Endothelial cell (in vitro differentiated cells): ENCODE results near the gene RAD17. TPM values are rescaled to one million over a fixed set of nuclear protein-coding genes. Genes with fewer than 3 reads are reported as not detected.
A peak's percentile ranks its signal among the peaks of the same experiment; 100 is the strongest.
"Not testable (repeated sequence)": the region's sequence is repeated elsewhere in the genome, so short reads cannot be mapped to it uniquely, and the experiment has no call there.

Experiments used
- DNase-seq: peaks from one replicate; pipeline ENCODE4 v3.0.0; 2021; ENCODE audit warnings: low spot score
- H3K27ac Mint-ChIP-seq: one replicate; pipeline ENCODE4 v1.8.0; 2021; ENCODE audit warnings: mixed read lengths, inconsistent platforms; ENCODE audit not compliant: unreplicated experiment
- H3K27me3 Mint-ChIP-seq: one replicate; pipeline ENCODE4 v1.8.0; 2021; ENCODE audit warnings: mild to moderate bottlenecking, moderate library complexity, mixed read lengths, inconsistent platforms; ENCODE audit not compliant: unreplicated experiment
- H3K36me3 Mint-ChIP-seq: one replicate; pipeline ENCODE4 v1.8.0; 2021; ENCODE audit warnings: mild to moderate bottlenecking, low read depth, mixed read lengths, inconsistent platforms; ENCODE audit not compliant: unreplicated experiment
- H3K4me1 Mint-ChIP-seq: one replicate; pipeline ENCODE4 v1.8.0; 2021; ENCODE audit warnings: mild to moderate bottlenecking, mixed read lengths, inconsistent platforms; ENCODE audit not compliant: unreplicated experiment
- H3K4me3 Mint-ChIP-seq: one replicate; pipeline ENCODE4 v1.8.0; 2021; ENCODE audit warnings: mild to moderate bottlenecking, mixed read lengths, inconsistent platforms; ENCODE audit not compliant: unreplicated experiment
- H3K9me3 Mint-ChIP-seq: one replicate; pipeline ENCODE4 v1.8.0; 2021; ENCODE audit warnings: mixed read lengths, inconsistent platforms; ENCODE audit not compliant: unreplicated experiment
- total RNA-seq: library from RNA; stranded (reverse); fragmentation: NEBNext Ultra II Directional; extraction: Animal tissue kit (Norgen Biotek cat#: 25700); gene quantifications from one replicate; pipeline ENCODE4 v1.2.1, GENCODE V29; 2021; ENCODE audit not compliant: unreplicated experiment
- TF ChIP-seq, protein P1 (sequence below): fragments of 200-600 bp; sonication (generic); IDR thresholded peaks from one replicate; pipeline ENCODE4 v1.5.0; 2021; ENCODE audit warnings: antibody characterized with exemption; ENCODE audit not compliant: unreplicated experiment

RAD17 gene
- total RNA-seq, 1 donor from 2014 or later = 23.3 TPM

DNA sequence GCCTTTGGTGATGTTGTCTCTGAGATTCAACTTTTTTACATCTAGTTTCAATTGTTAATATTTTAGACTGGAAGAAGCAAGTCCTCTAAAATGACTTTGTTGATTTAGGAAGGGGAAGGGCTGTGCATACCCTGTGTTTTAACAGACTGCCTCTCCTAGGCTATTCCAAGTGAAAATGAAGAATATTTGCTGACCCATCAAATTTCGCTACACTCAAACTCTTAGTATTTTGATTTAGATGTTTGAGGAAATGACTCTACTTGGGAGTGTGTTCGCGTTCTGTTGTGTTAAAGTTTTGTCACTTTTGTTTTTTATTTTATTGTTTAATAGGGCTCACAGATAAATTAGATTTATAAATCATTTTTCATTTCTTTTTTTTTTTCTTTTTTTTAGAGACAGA, 48.9 kb downstream of the RAD17 start:
- Mint-ChIP-seq H3K4me3 (no peak overlapping the region), H3K27me3 (peaks cover 4% of the 10 kb centered on the region), H3K4me1 (peaks cover 6% of the 10 kb centered on the region), H3K9me3 (no peaks in the 10 kb centered on the region), H3K36me3 (peaks cover 18% of the 10 kb centered on the region), H3K27ac (no peak overlapping the region)
- DNase-seq = no peak
- TF ChIP-seq, protein P1, sequence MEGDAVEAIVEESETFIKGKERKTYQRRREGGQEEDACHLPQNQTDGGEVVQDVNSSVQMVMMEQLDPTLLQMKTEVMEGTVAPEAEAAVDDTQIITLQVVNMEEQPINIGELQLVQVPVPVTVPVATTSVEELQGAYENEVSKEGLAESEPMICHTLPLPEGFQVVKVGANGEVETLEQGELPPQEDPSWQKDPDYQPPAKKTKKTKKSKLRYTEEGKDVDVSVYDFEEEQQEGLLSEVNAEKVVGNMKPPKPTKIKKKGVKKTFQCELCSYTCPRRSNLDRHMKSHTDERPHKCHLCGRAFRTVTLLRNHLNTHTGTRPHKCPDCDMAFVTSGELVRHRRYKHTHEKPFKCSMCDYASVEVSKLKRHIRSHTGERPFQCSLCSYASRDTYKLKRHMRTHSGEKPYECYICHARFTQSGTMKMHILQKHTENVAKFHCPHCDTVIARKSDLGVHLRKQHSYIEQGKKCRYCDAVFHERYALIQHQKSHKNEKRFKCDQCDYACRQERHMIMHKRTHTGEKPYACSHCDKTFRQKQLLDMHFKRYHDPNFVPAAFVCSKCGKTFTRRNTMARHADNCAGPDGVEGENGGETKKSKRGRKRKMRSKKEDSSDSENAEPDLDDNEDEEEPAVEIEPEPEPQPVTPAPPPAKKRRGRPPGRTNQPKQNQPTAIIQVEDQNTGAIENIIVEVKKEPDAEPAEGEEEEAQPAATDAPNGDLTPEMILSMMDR = no peak

DNA sequence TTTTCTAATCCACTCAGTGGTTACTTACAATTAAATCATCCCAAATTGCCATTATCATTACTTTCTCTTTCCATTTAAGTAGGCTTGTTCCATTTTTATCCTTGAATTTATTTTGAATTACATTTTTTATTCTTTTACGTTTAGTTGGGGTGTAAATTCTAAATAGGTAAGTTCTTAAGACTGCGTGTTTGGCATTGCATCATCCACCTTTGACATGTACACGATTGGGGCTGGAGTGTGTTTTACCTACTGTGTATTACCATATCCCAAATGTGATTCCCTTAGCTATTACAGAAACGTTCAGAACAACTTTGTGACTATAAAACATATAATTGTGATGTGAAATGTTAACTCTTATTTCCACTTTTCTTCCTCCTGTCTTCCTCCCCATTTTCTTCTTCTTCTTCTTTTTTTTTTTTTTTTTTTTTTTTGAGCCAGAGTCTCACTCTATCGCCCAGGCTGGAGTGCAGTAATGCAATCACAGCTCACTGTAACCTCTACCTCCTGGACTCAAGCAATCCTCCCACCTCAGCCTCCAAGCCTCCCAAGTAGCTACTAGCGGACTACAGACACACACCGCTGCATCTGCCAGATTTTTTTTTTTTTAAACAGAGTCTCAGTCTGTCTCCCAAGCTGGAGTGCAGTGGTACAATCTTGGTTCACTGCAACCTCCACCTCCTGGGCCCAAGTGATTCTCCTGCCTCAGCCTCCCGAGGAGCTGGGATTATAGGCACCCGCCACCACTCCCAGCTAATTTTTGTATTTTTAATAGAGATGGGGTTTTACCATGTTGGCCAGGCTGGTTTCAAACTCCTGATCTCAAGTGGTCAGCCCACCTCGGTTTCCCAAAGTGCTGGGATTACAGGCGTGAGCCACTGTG, 62.0 kb downstream of the RAD17 start:
- no peak for DNase-seq
- H3K4me3 Mint-ChIP-seq = no peak overlapping the region
- peaks cover 5% of the 10 kb centered on the region for H3K4me1 Mint-ChIP-seq
- H3K9me3 Mint-ChIP-seq = no peaks in the 10 kb centered on the region
- TF ChIP-seq, protein P1 = no peak
- no peaks in the 10 kb centered on the region for H3K27me3 Mint-ChIP-seq
- H3K27ac Mint-ChIP-seq = peak overlapping the region; percentile 31
- peaks cover 6% of the 10 kb centered on the region for H3K36me3 Mint-ChIP-seq

DNA sequence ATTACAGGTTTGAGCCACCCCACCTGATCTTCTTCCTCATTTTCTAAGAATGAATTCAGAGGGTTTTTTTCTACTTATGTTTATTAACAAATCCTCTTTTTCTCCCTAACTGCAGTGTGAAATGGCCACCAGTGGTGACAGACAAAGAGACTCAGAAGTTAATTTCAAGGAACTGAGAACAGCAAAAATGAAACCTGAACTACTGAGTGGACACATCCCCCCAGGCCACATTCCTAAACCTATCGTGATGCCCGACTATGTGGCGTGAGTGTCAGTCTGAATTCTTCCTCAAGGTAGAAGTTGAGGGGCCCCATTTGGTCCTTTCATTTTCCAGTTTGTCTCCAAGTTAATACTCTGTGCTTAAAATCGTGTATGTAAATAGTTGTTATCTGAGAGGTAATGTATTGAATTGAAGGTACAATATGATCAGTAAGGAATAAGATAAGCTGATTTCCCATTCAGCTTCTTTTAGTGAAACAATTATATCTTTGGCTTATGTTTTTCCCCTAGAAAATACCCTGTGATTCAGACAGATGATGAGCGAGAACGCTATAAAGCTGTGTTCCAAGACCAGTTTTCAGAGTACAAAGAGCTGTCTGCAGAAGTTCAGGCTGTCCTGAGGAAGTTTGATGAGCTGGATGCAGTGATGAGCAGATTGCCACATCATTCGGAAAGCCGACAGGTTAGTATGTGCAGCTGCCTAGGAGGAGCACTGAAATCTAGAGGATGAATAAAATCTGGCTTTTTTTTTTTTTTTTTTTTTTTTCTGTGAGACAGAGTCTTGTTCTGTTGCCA, 63.0 kb downstream of the RAD17 start:
- no peak overlapping the region for H3K27ac Mint-ChIP-seq

DNA sequence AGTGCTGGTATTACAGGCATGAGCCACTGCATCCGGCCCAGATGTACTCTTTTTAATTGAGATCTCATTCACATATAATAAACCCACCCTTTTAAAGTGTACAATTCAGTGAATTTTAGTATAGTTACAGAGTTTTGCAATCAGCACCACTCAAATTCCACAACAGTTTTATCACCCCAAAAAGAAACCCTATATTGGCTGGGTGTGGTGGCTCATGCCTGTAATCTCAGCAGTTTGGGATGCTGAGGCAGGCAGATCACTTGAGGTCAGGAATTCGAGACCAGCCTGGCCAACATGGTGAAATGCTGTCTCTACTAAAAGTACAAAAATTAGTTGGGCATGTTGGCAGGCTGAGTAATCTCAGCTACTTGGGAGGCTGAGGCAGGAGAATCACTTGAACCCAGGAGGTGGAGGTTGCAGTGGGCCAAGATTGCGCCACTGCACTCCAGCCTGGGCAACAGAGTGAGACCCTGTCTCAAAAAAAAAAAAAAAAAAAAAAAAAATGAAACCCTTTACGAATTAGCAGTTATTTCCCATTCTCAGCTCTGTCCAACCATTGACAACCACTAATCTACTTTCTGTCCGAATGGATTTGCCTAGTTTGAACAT, 65.8 kb downstream of the RAD17 start:
- H3K9me3 Mint-ChIP-seq, H3K4me3 Mint-ChIP-seq, DNase-seq, H3K27ac Mint-ChIP-seq, H3K27me3 Mint-ChIP-seq, H3K4me1 Mint-ChIP-seq, H3K36me3 Mint-ChIP-seq: not testable (repeated sequence)

More for the DNA sequence above, 63.0 kb downstream of the RAD17 start:
- H3K27me3 Mint-ChIP-seq = no peaks in the 10 kb centered on the region
- no peak overlapping the region for H3K4me3 Mint-ChIP-seq
- H3K4me1 Mint-ChIP-seq = peaks cover 5% of the 10 kb centered on the region
- TF ChIP-seq, protein P1 = no peak
- peaks cover 6% of the 10 kb centered on the region for H3K36me3 Mint-ChIP-seq
- H3K9me3 Mint-ChIP-seq = no peaks in the 10 kb centered on the region
- no peak for DNase-seq

DNA sequence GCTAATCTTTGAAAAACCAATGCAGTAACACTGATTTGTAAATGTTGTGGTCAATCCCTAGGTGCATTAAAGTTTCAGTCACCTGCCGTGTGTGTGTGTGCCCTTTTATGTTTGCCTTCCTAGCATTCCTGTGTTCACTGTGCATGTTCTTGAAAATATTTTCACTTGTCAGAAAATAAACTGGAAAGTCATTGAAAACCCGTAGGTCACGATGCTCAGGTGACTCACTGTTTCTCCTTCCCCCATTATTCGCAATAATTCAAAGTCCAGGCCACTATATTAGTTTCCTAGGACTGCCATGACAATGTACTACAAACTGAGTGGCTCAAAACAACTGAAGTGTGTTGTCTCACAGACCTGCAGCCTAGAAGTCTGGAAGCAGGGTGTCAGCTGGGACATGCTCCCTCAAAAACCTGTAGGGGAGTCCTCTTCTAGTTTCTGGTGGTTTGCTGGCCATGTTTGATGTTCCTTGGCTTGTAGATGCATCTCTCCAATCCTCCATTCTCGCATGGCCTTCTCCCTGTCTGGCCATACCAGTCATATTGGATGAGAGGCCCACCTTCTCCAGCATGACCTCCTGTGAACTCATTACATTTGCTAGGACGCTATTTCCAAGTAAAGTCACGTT, 74.6 kb downstream of the RAD17 start:
- H3K9me3 Mint-ChIP-seq = no peaks in the 10 kb centered on the region
- no peaks in the 10 kb centered on the region for H3K36me3 Mint-ChIP-seq
- H3K27me3 Mint-ChIP-seq = peaks cover 1% of the 10 kb centered on the region
- no peak for DNase-seq
- H3K4me3 Mint-ChIP-seq = no peak overlapping the region
- TF ChIP-seq, protein P1 = no peak
- H3K4me1 Mint-ChIP-seq = no peaks in the 10 kb centered on the region
- H3K27ac Mint-ChIP-seq = no peak overlapping the region
